A549 (cell line): Measurements from ENCODE around the gene RNF26.

Experiments
- CBX2 ChIP-seq: fragments of 200-600 bp; sonication (generic); IDR thresholded peaks from 2 replicates; pipeline ENCODE4 v1.6.1; 2016; ENCODE audit warnings: low read depth, mild to moderate bottlenecking, borderline replicate concordance
- CEBPB ChIP-seq, 2 experiments: fragments of >200 bp in 1 of 2; sonication (Bioruptor Twin) in 1 of 2; formaldehyde crosslinking in 1 of 2; IDR thresholded peaks; 2 replicates each; pipeline ENCODE4 v1.6.1; 2012 to 2016
- CHD2 ChIP-seq: fragments of 150-350 bp; IDR thresholded peaks from 2 replicates; pipeline ENCODE4 v1.6.1; 2014; ENCODE audit warnings: low read length; ENCODE audit not compliant: partially characterized antibody
- MAFK ChIP-seq: fragments of 450-650 bp; IDR thresholded peaks from 2 replicates; pipeline ENCODE4 v1.6.1; 2014; ENCODE audit not compliant: partially characterized antibody
- MYC ChIP-seq: IDR thresholded peaks from 2 replicates; pipeline ENCODE4 v1.6.1; 2012; ENCODE audit warnings: mild to moderate bottlenecking, inconsistent platforms, low read length, improper control_type of control experiment, borderline replicate concordance
- POLR2A ChIP-seq: IDR thresholded peaks from 2 replicates; pipeline ENCODE4 v1.6.1; 2012; ENCODE audit warnings: mild to moderate bottlenecking, low read length
- POLR2AphosphoS2 ChIP-seq: conservative IDR thresholded peaks from 2 replicates; pipeline ENCODE4 v1.6.1; 2012; ENCODE audit warnings: low read length, improper control_type of control experiment, inconsistent platforms
- RAD21 ChIP-seq, 2 experiments: fragments of >200 bp in 1 of 2; sonication (Bioruptor Twin) in 1 of 2; formaldehyde crosslinking in 1 of 2; IDR thresholded peaks in 1 of 2; conservative IDR thresholded peaks in 1 of 2; 2 replicates in 1 of 2; 3 replicates in 1 of 2; pipeline ENCODE4 v1.6.1; 2012 to 2018; ENCODE audit warnings: inconsistent platforms in 1 of 2
- RNF2 ChIP-seq: fragments of 200-600 bp; sonication (generic); IDR thresholded peaks from 2 replicates; pipeline ENCODE4 v1.6.1; 2016; ENCODE audit warnings: low read depth, mild to moderate bottlenecking, antibody characterized with exemption, moderate library complexity, borderline replicate concordance
- TFCP2L1 ChIP-seq: fragments of 250-450 bp; sonication (Bioruptor Pico); IDR thresholded peaks from 2 replicates; pipeline ENCODE4 v1.5.0; 2021; ENCODE audit warnings: mild to moderate bottlenecking
- ZNF302 ChIP-seq: fragments of 250-450 bp; sonication (Bioruptor Pico); IDR thresholded peaks from 2 replicates; pipeline ENCODE4 v1.9.0; 2021; ENCODE audit warnings: inconsistent platforms, mild to moderate bottlenecking, moderate library complexity
- TF ChIP-seq, protein P1 (sequence below): fragments of >200 bp; sonication (Bioruptor Twin); formaldehyde crosslinking; IDR thresholded peaks from 3 replicates; pipeline ENCODE4 v1.5.1; 2016
- TF ChIP-seq, protein P2 (sequence below): IDR thresholded peaks from 2 replicates; pipeline ENCODE4 v1.6.1; 2012

DNA sequence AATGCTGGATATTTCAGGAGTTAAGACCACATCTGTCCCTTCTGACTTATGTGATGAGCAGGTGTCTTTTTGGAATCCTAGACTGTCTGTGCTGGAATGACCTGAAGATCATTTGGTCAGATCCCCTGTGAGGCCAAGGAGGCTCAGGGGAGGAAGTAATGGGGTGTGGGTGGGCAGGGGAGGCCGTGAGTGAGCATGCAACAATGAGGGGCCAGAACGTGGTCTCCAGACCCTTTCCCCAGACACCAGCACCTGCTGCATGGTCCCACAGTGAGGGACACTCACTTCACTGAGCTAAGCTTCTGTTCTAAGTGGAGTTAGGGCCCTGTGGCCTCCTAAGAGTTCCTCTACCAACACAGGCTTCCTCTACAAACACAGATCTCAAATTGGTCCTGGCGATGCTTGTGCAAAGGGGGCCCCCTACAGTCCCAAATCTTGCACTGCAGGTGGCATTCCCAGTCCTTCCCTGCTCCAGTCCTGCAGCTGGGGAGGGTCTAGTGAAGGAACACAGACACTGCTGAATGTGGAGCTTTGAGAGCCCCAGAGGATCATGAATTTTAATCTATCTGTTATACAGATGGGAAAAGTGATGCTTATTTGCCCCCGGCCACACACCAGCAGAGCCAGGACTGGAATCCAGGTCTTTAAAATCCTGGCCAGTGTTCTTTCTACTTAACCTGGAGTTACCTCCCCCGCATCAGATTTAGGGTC lies 39.7 kb downstream of the RNF26 start:
- TF ChIP-seq RAD21 (conservative IDR thresholded peaks at IDR 0.05 in 1 of 2, IDR thresholded peaks at IDR 0.05 in 1 of 2) (peak; percentile 80 to 88), POLR2AphosphoS2 (no peak), TFCP2L1 (CRISPR knock-in tag) (no peak), CBX2 (no peak), RNF2 (no peak), MAFK (no peak), ZNF302 (CRISPR knock-in tag) (no peak), CHD2 (no peak), MYC (no peak), CEBPB (IDR thresholded peaks at IDR 0.05) (no peak), POLR2A (no peak)
- TF ChIP-seq, protein P1, sequence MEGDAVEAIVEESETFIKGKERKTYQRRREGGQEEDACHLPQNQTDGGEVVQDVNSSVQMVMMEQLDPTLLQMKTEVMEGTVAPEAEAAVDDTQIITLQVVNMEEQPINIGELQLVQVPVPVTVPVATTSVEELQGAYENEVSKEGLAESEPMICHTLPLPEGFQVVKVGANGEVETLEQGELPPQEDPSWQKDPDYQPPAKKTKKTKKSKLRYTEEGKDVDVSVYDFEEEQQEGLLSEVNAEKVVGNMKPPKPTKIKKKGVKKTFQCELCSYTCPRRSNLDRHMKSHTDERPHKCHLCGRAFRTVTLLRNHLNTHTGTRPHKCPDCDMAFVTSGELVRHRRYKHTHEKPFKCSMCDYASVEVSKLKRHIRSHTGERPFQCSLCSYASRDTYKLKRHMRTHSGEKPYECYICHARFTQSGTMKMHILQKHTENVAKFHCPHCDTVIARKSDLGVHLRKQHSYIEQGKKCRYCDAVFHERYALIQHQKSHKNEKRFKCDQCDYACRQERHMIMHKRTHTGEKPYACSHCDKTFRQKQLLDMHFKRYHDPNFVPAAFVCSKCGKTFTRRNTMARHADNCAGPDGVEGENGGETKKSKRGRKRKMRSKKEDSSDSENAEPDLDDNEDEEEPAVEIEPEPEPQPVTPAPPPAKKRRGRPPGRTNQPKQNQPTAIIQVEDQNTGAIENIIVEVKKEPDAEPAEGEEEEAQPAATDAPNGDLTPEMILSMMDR, result peak; percentile 73
- TF ChIP-seq, protein P2, sequence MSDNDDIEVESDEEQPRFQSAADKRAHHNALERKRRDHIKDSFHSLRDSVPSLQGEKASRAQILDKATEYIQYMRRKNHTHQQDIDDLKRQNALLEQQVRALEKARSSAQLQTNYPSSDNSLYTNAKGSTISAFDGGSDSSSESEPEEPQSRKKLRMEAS, result no peak
